MCF 10A (cell line): Measurements from ENCODE around the gene SMIM10L1. TPM values are rescaled to one million over a fixed set of nuclear protein-coding genes. Genes with fewer than 3 reads are reported as not detected.

Source experiments
- BruUV-seq: library from RNA; stranded (reverse); fragments of 400-500 nt; replicated peaks from 2 replicates; lab custom pipeline; 2021; lab: Mats Ljungman, UMichigan
- CTCF ChIA-PET: fragments of 300-600 bp; sonication (Branson Sonifier 250); formaldehyde crosslinking; extraction: SDS; loops from one replicate; lab custom pipeline; 2021; ENCODE audit warnings: antibody characterized with exemption, inconsistent platforms; lab: Yijun Ruan, JAX
- POLR2A ChIA-PET: fragments of 300-600, 350-650 bp; sonication (Branson Sonifier 250); formaldehyde crosslinking; extraction: SDS; loops from one replicate; lab custom pipeline; 2020; ENCODE audit warnings: antibody characterized with exemption, inconsistent platforms; lab: Yijun Ruan, JAX
- DNase-seq: peaks from one replicate; pipeline ENCODE4 v3.0.0-alpha.2; 2018; ENCODE audit not compliant: unreplicated experiment
- H3K27ac Mint-ChIP-seq: one replicate; pipeline ENCODE4 v1.8.0; 2022; ENCODE audit warnings: mild to moderate bottlenecking, low read depth, mixed read lengths; ENCODE audit not compliant: unreplicated experiment
- H3K27me3 Mint-ChIP-seq: one replicate; pipeline ENCODE4 v1.8.0; 2022; ENCODE audit warnings: mixed read lengths; ENCODE audit not compliant: insufficient read depth, unreplicated experiment
- H3K36me3 Mint-ChIP-seq: one replicate; pipeline ENCODE4 v1.8.0; 2022; ENCODE audit warnings: mild to moderate bottlenecking, moderate library complexity, mixed read lengths; ENCODE audit not compliant: insufficient read depth, unreplicated experiment
- H3K4me1 Mint-ChIP-seq: one replicate; pipeline ENCODE4 v1.8.0; 2022; ENCODE audit warnings: mixed read lengths; ENCODE audit not compliant: insufficient read depth, unreplicated experiment
- H3K4me3 Mint-ChIP-seq: one replicate; pipeline ENCODE4 v1.8.0; 2022; ENCODE audit warnings: mild to moderate bottlenecking, moderate library complexity, mixed read lengths; ENCODE audit not compliant: unreplicated experiment
- H3K9me3 Mint-ChIP-seq: one replicate; pipeline ENCODE4 v1.8.0; 2022; ENCODE audit warnings: mixed read lengths; ENCODE audit not compliant: unreplicated experiment
- CTCF ChIP-seq: fragments of 200-600 bp; IDR thresholded peaks from one replicate; pipeline ENCODE4 v1.8.0; 2022; ENCODE audit warnings: antibody characterized with exemption, mild to moderate bottlenecking; ENCODE audit not compliant: unreplicated experiment
- intact Hi-C: fragments of 100-400 bp; cut with micrococcal nuclease; formaldehyde crosslinking; loops from 2 replicates; pipeline ENCODE4 v1.14.1; 2022
- total RNA-seq: library from RNA; stranded (reverse); gene quantifications from 2 replicates; pipeline ENCODE4 v1.2.3, GENCODE V29; 2022

SMIM10L1 gene
- total RNA-seq, 1 experiment from 2014 or later: 10.5 TPM

GRCh38 chr12:11202811-11203210 is 31.8 kb downstream of the SMIM10L1 start:
- Mint-ChIP-seq H3K4me3 (no peak overlapping the region), H3K36me3 (no peaks in the 10 kb centered on the region), H3K27me3 (peaks cover 11% of the 10 kb centered on the region), H3K27ac (no peak overlapping the region), H3K9me3 (no peaks in the 10 kb centered on the region), H3K4me1 (peaks cover 6% of the 10 kb centered on the region)
- TF ChIP-seq CTCF: no peak
- BruUV-seq: no TSS peak
- ChIA-PET CTCF (interaction anchor here (1.4 kb wide), 1 partner anchor 431 kb away, joined by 10 read pairs; no protein-coding TSS in a partner anchor), POLR2A (no interaction called here)
- no peak for DNase-seq
- intact Hi-C loops: no loop called here

GRCh38 chr12:11204173-11204572 is 33.2 kb downstream of the SMIM10L1 start:
- no peak overlapping the region for H3K4me3 Mint-ChIP-seq
- H3K27ac Mint-ChIP-seq: no peak overlapping the region
- H3K4me1 Mint-ChIP-seq: peaks cover 6% of the 10 kb centered on the region
- H3K27me3 Mint-ChIP-seq: peaks cover 11% of the 10 kb centered on the region
- H3K36me3 Mint-ChIP-seq: no peaks in the 10 kb centered on the region
- TF ChIP-seq CTCF: no peak
- no peaks in the 10 kb centered on the region for H3K9me3 Mint-ChIP-seq
- intact Hi-C loops: no loop called here
- BruUV-seq: no TSS peak
- DNase-seq: no peak
- ChIA-PET CTCF (interaction anchor here (0.5 to 1.1 kb wide), 5 partner anchors 25 to 433 kb away, joined by 3 to 4 read pairs (median 3); no protein-coding TSS in a partner anchor), POLR2A (no interaction called here)

GRCh38 chr12:11209113-11209512 is 38.1 kb downstream of the SMIM10L1 start:
- Mint-ChIP-seq H3K27me3 (no peaks in the 10 kb centered on the region), H3K9me3 (no peaks in the 10 kb centered on the region), H3K4me1 (no peaks in the 10 kb centered on the region), H3K4me3 (no peak overlapping the region), H3K27ac (no peak overlapping the region), H3K36me3 (no peaks in the 10 kb centered on the region)
- intact Hi-C loops: no loop called here
- no peak for TF ChIP-seq CTCF
- ChIA-PET CTCF (interaction anchor here (0.8 to 2.3 kb wide), 6 partner anchors 9 to 438 kb away, joined by 3 to 10 read pairs (median 4); no protein-coding TSS in a partner anchor), POLR2A (interaction anchor here (1.2 kb wide), 1 partner anchor 371 kb away, joined by 3 read pairs; no protein-coding TSS in a partner anchor)
- BruUV-seq: no TSS peak
- DNase-seq: no peak

Other genes starting within 250 kb of the SMIM10L1 start
- gene PRH2, start 242.0 kb upstream of the SMIM10L1 start, total RNA-seq: not detected in 2 replicates
- gene TAS2R14, start 231.9 kb upstream of the SMIM10L1 start, total RNA-seq: 1.6 and 1.9 TPM in 2 replicates
- 0.86 and 1.1 TPM in 2 replicates for gene TAS2R50, start 184.3 kb upstream of the SMIM10L1 start, total RNA-seq
- gene TAS2R20, start 172.9 kb upstream of the SMIM10L1 start, total RNA-seq: 1.1 and 1.8 TPM in 2 replicates
- gene TAS2R19, start 148.6 kb upstream of the SMIM10L1 start, total RNA-seq: 2.7 and 3.4 TPM in 2 replicates
- 1.9 and 2.0 TPM in 2 replicates for gene TAS2R31, start 139.8 kb upstream of the SMIM10L1 start, total RNA-seq
- 0.69 and 1.1 TPM in 2 replicates for gene TAS2R46, start 108.9 kb upstream of the SMIM10L1 start, total RNA-seq
- gene TAS2R43, start 78.9 kb upstream of the SMIM10L1 start, total RNA-seq: not detected in 2 replicates
- gene TAS2R30, start 36.5 kb upstream of the SMIM10L1 start, total RNA-seq: 1.9 and 2.1 TPM in 2 replicates
- gene TAS2R42, start 15.7 kb downstream of the SMIM10L1 start, total RNA-seq: not detected in 2 replicates
- gene PRB3, start 98.5 kb downstream of the SMIM10L1 start, total RNA-seq: not detected in 2 replicates
- not detected in 2 replicates for gene PRB4, start 139.2 kb downstream of the SMIM10L1 start, total RNA-seq
- gene PRB2, start 224.4 kb downstream of the SMIM10L1 start, total RNA-seq: not detected in 2 replicates